ENCODE data around the gene PSMD1.
"Not testable (repeated sequence)": the region's sequence is repeated elsewhere in the genome, so short reads cannot be mapped to it uniquely, and the experiment has no call there.

The PSMD1 gene

GRCh38 chr2:231056453-231057416 is at the start of gene PSMD1:
TSS of gene PSMD1 (plus strand) at chr2:231056867. CDS start at chr2:231057026, 159 bp downstream.
- DNase-seq: peak; percentile 88

- DNase-seq: no peak
Measured at GRCh38 chr2:231007286-231008098, 49.2 kb upstream of the PSMD1 start.

GRCh38 chr2:231008131-231008530 is 48.5 kb upstream of the PSMD1 start:
- no peak for DNase-seq

- DNase-seq: no peak
Measured at GRCh38 chr2:231009236-231009919, 47.3 kb upstream of the PSMD1 start.

- DNase-seq: no peak
Measured at GRCh38 chr2:231010201-231010730, 46.4 kb upstream of the PSMD1 start.

GRCh38 chr2:231011526-231011925 is 45.1 kb upstream of the PSMD1 start:
- DNase-seq: no peak

- no peak for DNase-seq
Measured at GRCh38 chr2:231012463-231012862, 44.2 kb upstream of the PSMD1 start.

- no peak for DNase-seq
Measured at GRCh38 chr2:231013820-231014219, 42.8 kb upstream of the PSMD1 start.

- no peak for DNase-seq
Measured at GRCh38 chr2:231015478-231015877, 41.2 kb upstream of the PSMD1 start.

GRCh38 chr2:231015926-231016325 is 40.7 kb upstream of the PSMD1 start:
- no peak for DNase-seq

- no peak for DNase-seq
Measured at GRCh38 chr2:231016566-231017230, 40.0 kb upstream of the PSMD1 start.

GRCh38 chr2:231017231-231017598 is 39.5 kb upstream of the PSMD1 start:
- DNase-seq: no peak

- no peak for DNase-seq
Measured at GRCh38 chr2:231018184-231018583, 38.5 kb upstream of the PSMD1 start.

- DNase-seq: not testable (repeated sequence)
Measured at GRCh38 chr2:231025059-231025458, 31.6 kb upstream of the PSMD1 start.

- DNase-seq: no peak
Measured at GRCh38 chr2:231028889-231029288, 27.8 kb upstream of the PSMD1 start.

- no peak for DNase-seq
Measured at GRCh38 chr2:231029563-231029962, 27.1 kb upstream of the PSMD1 start.

GRCh38 chr2:231030725-231031124 is 25.9 kb upstream of the PSMD1 start:
- DNase-seq: no peak

- no peak for DNase-seq
Measured at GRCh38 chr2:231032575-231033140, 24.0 kb upstream of the PSMD1 start.

GRCh38 chr2:231033147-231034132 is 23.2 kb upstream of the PSMD1 start:
- DNase-seq: no peak

- DNase-seq: no peak
Measured at GRCh38 chr2:231034291-231034882, 22.3 kb upstream of the PSMD1 start.

All from NCI-H1105 (cell line).